HG03575 (cell line): ENCODE data around the gene TIGAR.

Experiments used
- ATAC-seq: cut with Tn5 transposase; IDR thresholded peaks from one replicate; pipeline ENCODE4 v1.9.1; 2021; ENCODE audit not compliant: unreplicated experiment, insufficient number of reproducible peaks, low FRiP score; ENCODE audit errors: extremely low read depth

Gene TIGAR, protein sequence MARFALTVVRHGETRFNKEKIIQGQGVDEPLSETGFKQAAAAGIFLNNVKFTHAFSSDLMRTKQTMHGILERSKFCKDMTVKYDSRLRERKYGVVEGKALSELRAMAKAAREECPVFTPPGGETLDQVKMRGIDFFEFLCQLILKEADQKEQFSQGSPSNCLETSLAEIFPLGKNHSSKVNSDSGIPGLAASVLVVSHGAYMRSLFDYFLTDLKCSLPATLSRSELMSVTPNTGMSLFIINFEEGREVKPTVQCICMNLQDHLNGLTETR

DNA sequence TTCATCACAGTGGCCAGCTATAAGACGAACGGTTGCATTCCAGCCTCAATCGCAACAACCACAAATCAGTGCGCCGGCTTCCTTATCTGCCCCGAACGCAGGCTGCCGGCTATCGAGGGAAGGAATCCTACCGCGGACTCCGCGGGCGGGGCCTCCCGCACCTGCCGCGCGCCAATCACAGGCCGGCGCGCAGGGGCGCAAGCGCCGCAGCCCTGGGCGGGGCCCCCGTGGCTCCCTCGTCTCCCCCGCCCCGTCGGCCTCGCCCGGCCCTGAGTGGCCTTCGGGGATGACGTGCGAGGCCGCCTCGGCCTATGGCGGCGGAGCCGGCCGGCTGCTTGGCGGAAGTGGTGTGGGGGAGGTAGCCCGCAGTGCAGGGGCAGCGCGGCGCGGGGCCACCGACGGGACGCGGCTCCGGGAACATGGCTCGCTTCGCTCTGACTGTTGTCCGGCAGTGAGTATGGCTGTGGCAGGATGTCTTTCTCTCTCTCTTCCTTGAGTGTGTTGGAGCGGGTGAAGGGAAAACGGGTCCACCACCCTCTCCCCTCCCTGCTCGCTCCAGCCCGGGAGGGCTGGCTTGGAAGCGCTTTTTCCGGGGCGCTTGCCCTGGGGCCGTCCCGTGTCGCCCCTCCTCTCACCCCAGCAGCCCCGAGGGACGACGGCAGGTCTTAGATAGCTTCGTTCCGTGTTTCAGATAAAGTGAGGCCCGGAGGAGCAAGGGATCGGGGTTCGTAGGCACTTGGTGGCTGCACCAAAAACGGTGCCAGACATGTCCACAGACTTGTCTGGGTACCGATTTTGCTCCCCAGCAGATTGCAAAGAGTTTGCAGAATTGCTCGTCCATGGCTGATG lies at the start of gene TIGAR:
Gene TIGAR (plus strand): TSS at position 361 of the 849 bp plus-strand sequence. CDS start 59 bp downstream, at position 420.
- peak; percentile 36 for ATAC-seq

DNA sequence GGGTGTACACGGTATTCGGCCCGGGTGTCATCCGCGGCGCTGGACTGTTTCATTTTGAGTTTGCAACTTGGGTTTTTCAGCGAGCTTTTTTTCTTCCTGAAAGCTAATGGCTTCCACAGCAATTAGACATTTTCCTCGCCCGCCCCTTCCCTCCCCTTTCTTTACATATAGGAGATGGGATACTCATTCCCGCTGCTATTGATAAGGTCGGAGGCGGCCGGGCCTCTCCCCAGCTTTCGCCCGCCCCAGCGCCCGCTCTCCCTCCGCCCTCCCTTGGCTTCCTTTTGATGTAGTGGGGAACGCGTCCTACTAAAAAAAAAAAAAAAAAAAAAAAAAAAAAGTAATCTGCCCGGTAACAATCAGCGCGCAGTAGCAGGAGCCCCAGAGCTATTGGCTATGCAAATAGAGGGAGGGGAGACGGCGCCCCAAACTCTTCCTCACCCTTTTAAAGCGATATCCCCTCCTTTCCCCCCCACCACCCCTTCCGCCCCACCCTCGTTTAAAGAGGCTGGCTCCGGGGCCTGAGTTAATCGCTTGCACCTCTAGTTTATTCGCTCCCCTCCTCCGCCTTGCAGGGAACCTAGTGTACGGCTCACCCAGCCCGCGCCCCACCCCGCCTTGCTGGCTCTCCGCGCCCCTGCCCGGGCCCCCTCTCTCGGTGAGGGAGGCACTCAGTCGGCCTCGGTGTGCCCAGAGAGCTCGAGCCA lies 49.1 kb upstream of the TIGAR start:
- no peak for ATAC-seq

- no peak for ATAC-seq
Measured at GRCh38 chr12:4272424-4273272, 48.4 kb upstream of the TIGAR start.

DNA sequence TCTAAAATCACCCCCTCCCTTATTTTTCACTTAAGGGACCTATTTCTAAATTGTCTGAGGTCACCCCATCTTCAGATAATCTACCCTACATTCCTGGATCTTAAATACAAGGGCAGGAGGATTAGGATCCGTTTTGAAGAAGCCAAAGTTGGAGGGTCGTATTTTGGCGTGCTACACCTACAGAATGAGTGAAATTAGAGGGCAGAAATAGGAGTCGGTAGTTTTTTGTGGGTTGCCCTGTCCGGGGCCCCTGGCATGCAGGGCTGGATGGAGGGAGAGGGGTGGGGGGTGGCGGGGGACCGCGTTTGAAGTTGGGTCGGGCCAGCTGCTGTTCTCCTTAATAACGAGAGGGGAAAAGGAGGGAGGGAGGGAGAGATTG lies 47.8 kb upstream of the TIGAR start:
- ATAC-seq: no peak

DNA sequence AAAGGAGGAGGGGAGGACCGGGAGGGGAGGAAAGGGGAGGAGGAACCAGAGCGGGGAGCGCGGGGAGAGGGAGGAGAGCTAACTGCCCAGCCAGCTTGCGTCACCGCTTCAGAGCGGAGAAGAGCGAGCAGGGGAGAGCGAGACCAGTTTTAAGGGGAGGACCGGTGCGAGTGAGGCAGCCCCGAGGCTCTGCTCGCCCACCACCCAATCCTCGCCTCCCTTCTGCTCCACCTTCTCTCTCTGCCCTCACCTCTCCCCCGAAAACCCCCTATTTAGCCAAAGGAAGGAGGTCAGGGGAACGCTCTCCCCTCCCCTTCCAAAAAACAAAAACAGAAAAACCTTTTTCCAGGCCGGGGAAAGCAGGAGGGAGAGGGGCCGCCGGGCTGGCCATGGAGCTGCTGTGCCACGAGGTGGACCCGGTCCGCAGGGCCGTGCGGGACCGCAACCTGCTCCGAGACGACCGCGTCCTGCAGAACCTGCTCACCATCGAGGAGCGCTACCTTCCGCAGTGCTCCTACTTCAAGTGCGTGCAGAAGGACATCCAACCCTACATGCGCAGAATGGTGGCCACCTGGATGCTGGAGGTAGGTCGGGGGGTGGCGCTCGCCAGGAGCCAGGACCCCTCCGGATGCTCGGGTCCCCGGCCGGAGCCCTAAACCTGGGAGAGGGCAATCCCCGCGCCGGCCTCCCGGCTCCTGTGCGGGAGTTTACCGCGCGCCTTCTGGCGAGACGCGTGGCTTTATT lies 47.2 kb upstream of the TIGAR start, which contains the start of gene CCND2:
Gene CCND2 (plus strand): TSS at position 111 of the 744 bp plus-strand sequence. CDS start 279 bp downstream, at position 390.
- no peak for ATAC-seq

GRCh38 chr12:4274396-4275015 lies 46.5 kb upstream of the TIGAR start:
- no peak for ATAC-seq

DNA sequence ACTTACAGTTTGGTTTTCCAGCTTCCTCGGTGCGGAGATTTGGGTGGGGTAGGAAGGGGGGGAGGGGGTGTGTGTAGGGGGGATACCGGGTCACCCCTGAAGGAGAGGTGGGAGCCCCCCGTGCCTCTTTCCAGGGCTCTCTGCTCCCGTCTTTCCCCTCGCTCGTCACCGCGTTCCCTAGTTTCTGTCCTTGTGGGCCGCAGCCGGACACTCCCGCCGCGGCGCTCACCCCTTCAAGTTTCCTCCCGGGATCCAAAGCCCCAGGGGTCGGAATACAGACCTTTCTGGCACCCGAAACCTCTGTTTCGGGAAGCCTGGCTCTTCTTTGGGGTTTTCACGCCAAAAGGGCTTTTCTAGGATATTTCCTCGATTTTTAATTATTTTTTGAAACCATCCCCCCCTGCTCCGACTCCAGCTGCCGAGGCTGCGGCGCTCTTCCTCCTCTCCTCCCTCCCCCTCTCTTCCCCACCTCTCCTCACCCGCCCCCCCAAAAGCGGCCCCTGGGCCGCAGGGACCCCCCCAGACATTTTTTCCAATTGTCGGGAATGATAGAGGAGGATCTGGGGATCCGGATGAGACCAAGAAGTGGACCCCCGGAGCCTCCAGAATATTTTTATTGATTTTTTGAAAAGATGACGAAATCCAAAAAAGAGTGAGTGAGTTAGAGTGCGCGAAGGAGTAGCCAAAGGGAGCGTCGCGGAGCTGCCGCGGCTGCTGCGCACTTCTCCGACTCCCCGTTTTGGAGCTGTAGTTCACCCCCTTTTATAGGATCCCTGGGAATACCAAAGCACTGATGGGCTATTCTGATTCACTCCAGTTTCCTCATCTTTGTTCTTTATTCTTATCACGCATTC lies 45.8 kb upstream of the TIGAR start:
- ATAC-seq: no peak

DNA sequence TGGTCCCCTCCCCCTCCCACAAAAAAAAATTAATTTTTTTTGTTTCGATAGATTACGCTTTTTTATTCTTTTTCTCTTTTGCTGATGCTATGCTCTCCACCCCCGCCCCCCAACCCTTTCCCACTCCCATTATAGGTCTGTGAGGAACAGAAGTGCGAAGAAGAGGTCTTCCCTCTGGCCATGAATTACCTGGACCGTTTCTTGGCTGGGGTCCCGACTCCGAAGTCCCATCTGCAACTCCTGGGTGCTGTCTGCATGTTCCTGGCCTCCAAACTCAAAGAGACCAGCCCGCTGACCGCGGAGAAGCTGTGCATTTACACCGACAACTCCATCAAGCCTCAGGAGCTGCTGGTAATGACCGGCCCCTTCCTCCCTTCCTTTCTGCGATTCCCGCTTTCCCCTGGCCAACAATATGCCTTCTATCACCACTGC lies 45.1 kb upstream of the TIGAR start:
- no peak for ATAC-seq

- ATAC-seq: no peak
Measured at GRCh38 chr12:4276524-4277204, 44.3 kb upstream of the TIGAR start.

DNA sequence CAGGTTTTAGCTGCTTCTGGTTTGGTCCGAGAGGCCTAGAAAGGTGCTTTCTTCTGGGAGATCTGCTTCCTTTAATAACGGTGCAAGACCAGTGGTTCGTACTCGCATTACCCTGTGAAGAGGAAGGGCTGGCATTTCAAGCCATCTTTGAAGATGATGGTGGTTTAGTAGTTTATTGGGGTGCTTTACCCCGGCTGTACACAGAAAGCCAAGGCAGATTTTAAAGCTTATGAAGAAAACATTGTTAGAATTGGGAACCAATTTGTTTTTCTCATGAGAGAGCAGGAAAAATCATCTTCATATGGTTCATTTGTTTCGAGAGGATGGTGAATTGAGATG lies 43.8 kb upstream of the TIGAR start:
- no peak for ATAC-seq

GRCh38 chr12:4277857-4278256 lies 43.2 kb upstream of the TIGAR start:
- no peak for ATAC-seq

DNA sequence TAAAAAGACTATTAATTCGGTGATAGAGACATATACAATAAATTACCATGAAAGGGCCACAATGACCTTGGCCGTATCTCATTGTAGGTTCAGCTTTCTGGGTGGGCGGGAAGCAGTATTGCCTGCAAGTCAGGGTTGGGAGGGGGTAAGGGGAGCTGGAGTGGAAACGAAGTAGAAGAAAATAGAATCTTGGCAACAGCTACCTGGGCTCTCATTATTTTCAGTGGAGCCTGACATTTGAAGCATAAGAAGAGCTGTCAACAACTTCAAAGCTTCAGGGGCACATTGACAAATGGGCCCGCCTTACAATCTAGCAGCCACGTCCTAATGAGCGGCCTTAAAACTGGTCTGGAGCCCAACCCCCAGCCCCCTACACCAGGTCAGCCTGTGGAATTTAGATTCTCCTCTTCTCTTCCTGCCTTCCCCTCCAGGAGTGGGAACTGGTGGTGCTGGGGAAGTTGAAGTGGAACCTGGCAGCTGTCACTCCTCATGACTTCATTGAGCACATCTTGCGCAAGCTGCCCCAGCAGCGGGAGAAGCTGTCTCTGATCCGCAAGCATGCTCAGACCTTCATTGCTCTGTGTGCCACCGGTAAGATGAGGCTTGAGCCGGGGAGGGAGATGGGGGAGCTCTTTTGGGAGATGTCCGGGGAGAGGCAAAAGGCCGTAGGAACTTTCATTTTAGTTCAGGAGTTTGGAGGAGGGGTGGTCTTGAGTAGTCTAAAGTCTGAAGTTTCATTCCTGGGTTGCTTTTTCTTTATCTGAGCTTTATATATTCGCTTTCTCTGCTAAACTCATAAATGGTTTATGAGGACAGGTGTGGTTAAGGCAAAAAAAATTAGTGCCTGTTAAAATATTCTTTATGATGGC lies 42.5 kb upstream of the TIGAR start:
- no peak for ATAC-seq

GRCh38 chr12:4279198-4279690 lies 41.8 kb upstream of the TIGAR start:
- ATAC-seq: no peak

DNA sequence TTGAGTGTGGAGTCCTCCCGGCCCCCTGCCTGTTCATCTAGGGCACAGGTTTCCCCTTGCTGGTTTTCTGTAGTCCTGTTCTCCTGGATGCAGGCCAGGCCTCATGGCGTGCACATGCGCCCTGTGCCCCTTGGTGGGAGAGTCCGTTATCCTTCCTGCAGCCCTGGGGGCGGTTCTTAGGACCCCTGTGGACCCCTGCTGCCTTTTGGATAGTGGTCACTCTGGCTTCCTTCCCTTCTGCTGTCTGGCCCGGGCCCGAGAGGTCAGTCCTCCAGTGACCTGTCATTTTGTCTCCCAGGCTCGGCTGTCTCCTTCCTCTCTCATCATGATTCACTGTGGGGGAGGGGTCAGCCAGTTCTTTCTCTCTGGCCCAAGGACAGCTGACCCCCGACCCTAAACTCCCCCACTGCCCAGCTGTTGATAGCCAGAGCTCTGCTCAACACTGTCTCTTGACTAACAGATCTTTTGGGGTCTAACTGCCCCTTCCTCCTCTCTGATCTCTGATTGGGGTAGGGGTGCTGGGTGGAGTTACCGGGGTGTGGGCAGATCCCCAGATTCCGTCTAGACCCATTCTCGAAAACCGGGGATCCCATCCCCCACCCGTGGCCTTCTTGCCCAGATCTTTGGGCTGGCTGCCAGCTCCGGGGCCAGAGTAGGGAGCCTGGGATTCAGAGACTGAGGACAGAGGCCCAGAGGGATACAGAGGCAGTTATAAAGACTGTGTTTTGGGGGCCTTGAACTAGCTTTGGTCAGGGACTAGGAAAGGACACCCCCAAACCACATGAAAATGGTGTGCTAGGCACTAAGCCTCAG lies 40.5 kb upstream of the TIGAR start:
- no peak for ATAC-seq

- no peak for ATAC-seq
Measured at GRCh38 chr12:4281173-4281654, 39.8 kb upstream of the TIGAR start.
